Thymus (tissue), 11 donors: ENCODE measurements around the gene WDR70. TPM values are rescaled to one million over a fixed set of nuclear protein-coding genes. Genes with fewer than 3 reads are reported as not detected.

Experiments used
- DNase-seq, 9 donors: peaks; one replicate each; pipeline ENCODE4 v3.0.0-alpha.2; 2013; ENCODE audit warnings: low spot score in 9 of 9, low read depth in 6 of 9, missing footprints in 1 of 9
- H3K27ac ChIP-seq, 2 donors: one replicate each; pipeline ENCODE4 v1.5.1; 2013; ENCODE audit warnings: control low read depth in 1 of 2, low read depth in 1 of 2, low read length in 1 of 2, mild to moderate bottlenecking in 1 of 2, moderate library complexity in 1 of 2
- H3K27me3 ChIP-seq, 2 donors: one replicate each; pipeline ENCODE4 v1.5.1; 2013; ENCODE audit warnings: low read length in 1 of 2; ENCODE audit not compliant: control insufficient read depth in 2 of 2, insufficient read depth in 1 of 2
- H3K36me3 ChIP-seq, 2 donors: one replicate each; pipeline ENCODE4 v1.5.1; 2013; ENCODE audit warnings: low read length in 1 of 2, mild to moderate bottlenecking in 1 of 2, moderate library complexity in 1 of 2; ENCODE audit not compliant: control insufficient read depth in 2 of 2, insufficient read depth in 2 of 2
- H3K4me1 ChIP-seq, 2 donors: one replicate each; pipeline ENCODE4 v1.5.1; 2013; ENCODE audit warnings: low read length in 2 of 2; ENCODE audit not compliant: control insufficient read depth in 2 of 2, insufficient read depth in 2 of 2
- H3K4me3 ChIP-seq, 2 donors: one replicate each; pipeline ENCODE4 v1.5.1; 2013; ENCODE audit warnings: low read length in 2 of 2, control low read depth in 1 of 2, mild to moderate bottlenecking in 1 of 2
- H3K9me3 ChIP-seq, 2 donors: one replicate each; pipeline ENCODE4 v1.5.1; 2013; ENCODE audit warnings: low read length in 1 of 2, mild to moderate bottlenecking in 1 of 2; ENCODE audit not compliant: control insufficient read depth in 2 of 2, insufficient read depth in 1 of 2
- WGBS: extraction: QIAGEN DNeasy Blood & Tissue Kit; methylation state at CpG from one replicate; pipeline ENCODE4 v1.1.7; 2013; 5-methylcytosine and 5-hydroxymethylcytosine counted together
- polyA plus RNA-seq: library from polyadenylated mRNA; stranded (reverse); fragments of 200-250 nt; gene quantifications from one replicate; pipeline ENCODE4 v1.2.3, GENCODE V29; 2013
- total RNA-seq: library from RNA; stranded (reverse); fragments of 120-200 nt; gene quantifications from one replicate; pipeline ENCODE4 v1.2.4, GENCODE V29; 2013
- donor health status: healthy.

The WDR70 gene
- total and polyA plus RNA-seq, 2 donors, result 34.4 to 39.9 TPM

DNA sequence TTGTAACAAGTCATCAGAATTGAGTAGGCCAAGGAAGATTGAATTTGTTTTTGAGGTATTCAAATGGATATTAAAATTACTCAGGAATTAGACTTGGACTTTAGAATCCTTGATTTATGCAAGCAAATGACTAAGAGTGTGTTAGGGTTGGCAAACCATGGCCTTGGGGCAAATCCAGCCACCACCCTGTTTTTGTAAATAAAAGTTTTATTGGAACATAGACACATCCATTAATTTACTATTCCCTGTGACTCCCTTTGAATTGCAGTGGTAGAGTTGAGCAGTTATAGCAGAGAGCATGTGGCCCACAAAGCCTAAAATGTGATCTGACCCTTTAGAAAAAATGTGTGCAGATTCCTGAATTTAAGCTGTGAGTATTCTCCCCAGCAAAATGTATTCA is 115.6 kb downstream of the WDR70 start:
- no peak for DNase-seq
- H3K9me3 ChIP-seq, result no peaks in the 10 kb centered on the region
- H3K36me3 ChIP-seq, result peaks cover 3 to 11% of the 10 kb centered on the region in 2 donors

DNA sequence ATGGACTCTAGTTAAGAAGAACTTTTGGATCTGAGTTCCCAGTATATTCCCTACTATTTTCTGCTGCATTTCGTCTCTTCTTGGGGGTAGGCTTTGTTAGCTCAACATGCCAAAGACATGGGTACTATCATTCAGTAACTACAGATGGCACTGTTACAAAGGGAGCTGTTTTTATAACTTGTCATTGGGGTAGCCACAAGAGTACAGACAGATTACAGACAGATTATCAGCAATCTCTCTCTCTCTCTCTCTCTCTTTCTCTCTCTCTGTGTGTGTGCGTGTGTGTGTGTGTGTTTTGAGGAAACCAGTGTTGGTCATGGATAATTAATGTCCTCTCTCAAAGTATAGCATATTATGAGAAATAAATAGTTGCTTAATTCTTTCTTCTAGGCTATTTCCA is 116.1 kb downstream of the WDR70 start:
- Histone ChIP-seq H3K27me3 (no peaks in the 10 kb centered on the region), H3K9me3 (no peaks in the 10 kb centered on the region), H3K4me3 (no peak overlapping the region), H3K36me3 (peaks cover 3 to 7% of the 10 kb centered on the region in 2 donors), H3K27ac (no peak overlapping the region), H3K4me1 (peaks cover 0 to 3% of the 10 kb centered on the region in 2 donors)
- WGBS, result 76% methylated on average over 2 of the region's 2 CpGs
- DNase-seq, result no peak

More for the DNA sequence above, 115.6 kb downstream of the WDR70 start:
- H3K4me1 ChIP-seq, result peaks cover 0 to 3% of the 10 kb centered on the region in 2 donors
- no peak overlapping the region for H3K4me3 ChIP-seq
- no peaks in the 10 kb centered on the region for H3K27me3 ChIP-seq
- H3K27ac ChIP-seq, result no peak overlapping the region

DNA sequence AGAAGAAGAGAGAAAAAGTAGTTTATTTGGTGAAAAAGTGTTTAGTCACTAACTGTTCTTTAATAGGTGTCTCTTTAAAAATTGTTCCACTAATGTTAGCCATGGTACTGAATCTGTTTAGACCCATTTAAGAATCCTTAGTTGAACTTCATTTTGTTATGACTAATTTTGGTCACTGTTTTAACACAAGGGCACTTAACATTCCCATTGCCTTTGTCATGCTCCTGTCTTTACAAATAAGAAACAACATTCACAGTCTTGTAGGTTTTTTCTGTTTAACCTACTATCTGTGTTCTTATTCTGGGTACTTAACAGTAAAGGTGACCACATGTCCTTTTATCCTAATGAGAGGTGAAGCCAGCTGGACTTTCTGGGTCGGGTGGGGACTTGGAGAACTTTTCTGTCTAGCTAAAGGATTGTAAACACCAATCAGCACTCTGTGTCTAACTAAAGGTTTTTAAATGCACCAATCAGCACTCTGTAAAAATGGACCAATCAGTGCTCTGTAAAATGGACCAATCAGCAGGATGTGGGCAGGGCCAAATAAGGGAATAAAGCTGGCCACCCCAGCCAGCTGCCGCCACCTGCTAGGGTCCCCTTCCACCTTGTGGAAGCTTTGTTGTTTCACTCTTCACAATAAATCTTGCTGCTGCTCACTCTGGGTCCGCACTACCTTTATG is 116.7 kb downstream of the WDR70 start:
- no peak for DNase-seq
- Histone ChIP-seq H3K27ac (no peak overlapping the region), H3K4me3 (no peak overlapping the region), H3K27me3 (no peaks in the 10 kb centered on the region), H3K9me3 (no peaks in the 10 kb centered on the region), H3K4me1 (no peaks in the 10 kb centered on the region), H3K36me3 (peaks cover 3 to 6% of the 10 kb centered on the region in 2 donors)
- 97% methylated on average over 3 of the region's 3 CpGs for WGBS

DNA sequence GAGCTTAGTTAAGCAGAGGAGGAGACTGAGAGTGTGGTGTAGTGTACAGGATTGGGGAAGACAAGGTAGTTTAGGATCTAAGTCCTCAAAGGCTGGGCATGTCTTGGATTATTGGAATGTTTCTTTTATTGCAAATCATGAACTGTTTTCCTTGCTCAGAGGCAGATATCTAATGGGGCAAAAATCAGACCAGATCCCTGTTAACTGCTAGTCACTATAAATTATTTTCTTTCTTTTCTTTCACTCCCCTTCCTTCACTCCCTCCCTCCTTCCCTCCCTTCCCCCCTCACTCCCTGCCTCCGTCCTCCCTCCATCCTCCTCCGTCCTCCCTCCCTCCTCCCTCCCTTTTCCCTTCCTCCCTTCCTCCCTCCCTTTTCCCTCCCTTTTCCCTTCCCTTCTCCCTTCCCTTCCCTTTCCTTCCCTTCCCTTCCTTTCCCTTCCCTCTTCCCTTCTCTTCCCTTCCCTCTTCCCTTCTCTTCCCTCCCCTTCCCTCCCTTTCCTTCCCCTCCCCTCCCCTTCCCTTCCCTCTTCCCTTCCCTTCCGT is 117.9 kb downstream of the WDR70 start:
- DNase-seq, result no peak
- H3K27ac ChIP-seq, result no peak overlapping the region
- H3K9me3 ChIP-seq, result no peaks in the 10 kb centered on the region
- 95% methylated on average over 3 of the region's 3 CpGs for WGBS
- H3K27me3 ChIP-seq, result no peaks in the 10 kb centered on the region
- no peaks in the 10 kb centered on the region for H3K4me1 ChIP-seq
- peaks cover 0 to 6% of the 10 kb centered on the region in 2 donors for H3K36me3 ChIP-seq
- no peak overlapping the region for H3K4me3 ChIP-seq

DNA sequence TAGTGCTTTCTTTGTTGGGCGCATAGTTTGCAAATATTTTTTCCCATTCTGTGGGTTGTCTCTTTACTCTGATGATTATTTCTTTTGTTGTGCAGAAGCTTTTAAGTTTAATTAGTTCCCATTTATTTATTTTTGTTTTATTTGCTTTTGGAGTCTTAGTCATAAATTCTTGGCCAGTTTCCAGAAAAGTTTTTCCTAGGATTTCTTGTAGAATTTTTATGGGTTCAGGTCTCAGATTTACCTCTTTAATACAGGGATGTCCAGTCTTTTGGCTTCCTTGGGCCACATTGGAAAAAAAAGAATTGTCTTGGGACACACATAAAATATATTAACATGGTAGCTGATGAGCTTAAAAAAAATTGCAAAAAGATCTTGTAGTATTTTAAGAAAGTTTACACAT is 122.0 kb downstream of the WDR70 start:
- 95% methylated on average over 1 of the region's 1 CpG for WGBS
- no peak overlapping the region for H3K4me3 ChIP-seq
- H3K4me1 ChIP-seq, result no peaks in the 10 kb centered on the region
- H3K9me3 ChIP-seq, result no peaks in the 10 kb centered on the region
- H3K27me3 ChIP-seq, result no peaks in the 10 kb centered on the region
- H3K27ac ChIP-seq, result no peak overlapping the region
- DNase-seq, result no peak
- peaks cover 0 to 10% of the 10 kb centered on the region in 2 donors for H3K36me3 ChIP-seq

DNA sequence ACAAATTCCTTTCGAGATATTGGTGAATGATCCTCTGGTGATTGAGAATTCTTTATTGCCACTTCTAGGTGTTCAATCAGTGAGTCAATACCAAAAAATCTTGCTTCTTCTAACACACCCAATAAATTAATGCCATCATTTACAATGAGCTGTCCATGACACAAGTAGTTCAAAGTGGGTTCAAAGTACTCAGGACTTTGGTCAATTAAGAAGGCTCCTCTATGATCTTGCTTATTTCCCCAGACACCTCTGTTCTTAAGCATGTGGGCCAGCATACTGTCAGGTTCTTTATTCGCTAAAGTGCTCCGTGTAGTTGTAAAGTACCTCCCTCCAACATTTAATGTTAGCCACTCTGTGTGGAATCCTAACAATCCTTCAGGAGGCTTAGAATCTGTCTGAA is 127.1 kb downstream of the WDR70 start:
- no peaks in the 10 kb centered on the region for H3K9me3 ChIP-seq
- no peak for DNase-seq
- no peaks in the 10 kb centered on the region for H3K4me1 ChIP-seq
- H3K27me3 ChIP-seq, result no peaks in the 10 kb centered on the region
- WGBS, result 98% methylated on average over 3 of the region's 3 CpGs
- no peak overlapping the region for H3K27ac ChIP-seq
- no peak overlapping the region for H3K4me3 ChIP-seq
- peaks cover 0 to 5% of the 10 kb centered on the region in 2 donors for H3K36me3 ChIP-seq

DNA sequence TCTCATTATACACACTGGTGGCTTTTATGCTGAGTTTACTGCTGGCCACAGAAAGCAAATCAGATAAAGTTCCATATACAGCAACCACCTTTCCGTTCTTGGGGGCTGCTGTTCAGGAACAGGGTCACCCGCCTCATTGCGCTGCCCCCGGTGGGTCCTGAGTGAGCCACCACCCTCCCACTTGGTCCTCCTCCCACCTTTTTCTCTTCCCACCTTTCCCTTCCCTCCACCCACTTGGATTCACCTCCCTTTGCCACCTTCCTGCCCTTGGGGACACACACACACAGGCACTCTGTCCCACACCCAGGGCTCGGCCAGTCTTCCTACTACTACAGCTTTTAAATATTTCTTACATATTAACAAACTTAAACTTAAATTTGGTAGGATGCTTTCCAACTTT is 127.6 kb downstream of the WDR70 start:
- DNase-seq, result no peak
- WGBS, result 99% methylated on average over 5 of the region's 5 CpGs
- Histone ChIP-seq H3K27ac (no peak overlapping the region), H3K4me1 (no peaks in the 10 kb centered on the region), H3K36me3 (peaks cover 0 to 5% of the 10 kb centered on the region in 2 donors), H3K4me3 (no peak overlapping the region), H3K9me3 (no peaks in the 10 kb centered on the region), H3K27me3 (no peaks in the 10 kb centered on the region)

DNA sequence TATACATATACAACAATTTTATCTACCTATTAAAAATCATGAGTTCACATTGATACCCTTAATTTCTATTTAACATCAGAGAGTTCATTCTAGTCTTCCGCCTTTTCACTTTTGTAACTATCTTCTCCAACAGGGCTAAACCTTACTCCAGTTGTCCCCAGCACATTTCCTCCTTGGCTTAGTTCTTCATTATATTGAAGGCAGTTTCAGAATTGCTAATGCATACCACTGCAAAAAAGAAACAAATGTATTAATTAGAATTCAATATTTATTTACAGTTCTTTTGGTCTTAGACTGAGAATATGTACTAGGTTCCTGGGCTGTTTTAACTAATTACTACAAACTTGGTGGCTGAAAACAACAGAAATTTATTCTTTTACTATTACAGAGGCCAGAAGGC is 132.5 kb downstream of the WDR70 start:
- Histone ChIP-seq H3K27me3 (no peaks in the 10 kb centered on the region), H3K9me3 (no peaks in the 10 kb centered on the region), H3K4me1 (no peaks in the 10 kb centered on the region), H3K36me3 (no peaks in the 10 kb centered on the region), H3K4me3 (no peak overlapping the region), H3K27ac (no peak overlapping the region)
- 97% methylated on average over 1 of the region's 1 CpG for WGBS
- DNase-seq, result no peak

DNA sequence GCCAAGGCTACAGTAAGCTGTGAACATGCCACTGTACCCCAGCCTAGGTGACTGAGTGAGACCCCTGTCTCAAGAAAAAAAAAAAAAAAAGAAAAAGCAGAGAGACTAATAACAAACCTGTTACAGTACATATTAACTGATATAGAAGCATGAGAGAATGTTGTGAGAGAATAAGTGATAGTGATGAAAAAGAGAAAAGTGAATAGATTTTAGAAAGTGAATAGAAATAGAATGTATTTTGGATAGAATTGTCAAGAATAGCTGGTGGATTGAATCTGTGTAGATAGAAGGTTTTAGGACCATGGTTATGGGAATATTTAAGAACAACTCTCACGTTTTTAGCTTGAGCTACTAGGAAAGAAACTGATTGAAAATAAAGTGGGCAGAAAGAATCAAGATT is 135.8 kb downstream of the WDR70 start:
- Histone ChIP-seq H3K36me3 (peaks cover 0 to 5% of the 10 kb centered on the region in 2 donors), H3K4me1 (no peaks in the 10 kb centered on the region), H3K9me3 (peaks cover 4 to 6% of the 10 kb centered on the region in 2 donors), H3K27ac (no peak overlapping the region), H3K27me3 (no peaks in the 10 kb centered on the region), H3K4me3 (no peak overlapping the region)
- 94% methylated on average over 1 of the region's 1 CpG for WGBS
- no peak for DNase-seq
